Stimulated activated CD8-positive, alpha-beta memory T cell treated with anti-CD3 and anti-CD28 coated beads, Interleukin-12 subunit alpha, Interleukin-12 subunit beta, amount 100 ng/mL, for 24 hours (primary cell): Measurements from ENCODE around the gene FADS6.
A peak's percentile ranks its signal among the peaks of the same experiment; 100 is the strongest.
"Not testable (repeated sequence)": the region's sequence is repeated elsewhere in the genome, so short reads cannot be mapped to it uniquely, and the experiment has no call there.

Experiments
- DNase-seq: peaks from one replicate; pipeline ENCODE4 v3.0.0-alpha.2; 2020; ENCODE audit errors: extremely low read depth

The FADS6 gene

DNA sequence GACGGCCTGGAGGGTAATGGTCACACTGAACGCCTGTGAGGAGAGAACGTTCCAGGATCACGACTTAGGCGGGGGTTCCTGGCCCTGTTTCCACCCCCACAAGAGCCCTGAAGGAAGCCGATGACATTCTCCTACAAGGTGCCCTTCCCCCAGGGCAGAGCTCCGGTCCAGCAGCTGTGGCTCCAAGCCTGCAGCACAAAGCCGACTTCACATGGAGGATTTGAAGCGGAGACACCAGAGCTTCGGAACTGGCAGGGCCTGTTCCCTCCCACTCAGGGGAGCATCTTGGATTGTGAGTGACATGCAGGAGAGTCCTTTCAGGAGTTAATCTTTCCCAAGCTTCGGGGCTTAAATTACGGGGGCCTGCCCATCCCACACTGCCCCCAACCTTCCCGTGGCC is 5.0 kb downstream of the FADS6 start:
- no peak for DNase-seq

DNA sequence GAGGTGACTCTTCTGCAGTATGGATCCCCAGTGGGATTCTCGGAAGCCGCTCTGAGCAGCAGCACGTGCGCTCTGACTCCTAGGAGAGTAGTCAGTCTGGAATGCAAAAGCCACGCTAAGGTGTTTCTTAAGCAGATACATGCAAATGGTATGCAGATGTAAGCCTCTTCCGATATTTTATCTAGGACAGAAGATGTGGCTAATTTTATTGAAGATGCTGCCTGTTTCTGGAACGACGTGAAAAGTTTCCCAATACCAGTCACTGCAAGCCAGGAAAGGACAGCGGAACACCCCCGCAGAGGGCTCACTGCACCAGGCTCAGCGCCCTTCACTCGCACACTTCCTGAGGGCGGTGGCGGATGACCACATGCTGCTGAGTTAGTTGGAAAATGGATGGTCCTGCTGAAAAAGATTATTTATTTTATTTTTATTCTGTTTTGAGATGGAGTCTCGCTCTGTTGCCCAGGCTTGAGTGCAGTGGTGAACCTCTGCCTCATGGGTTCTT is 10.1 kb downstream of the FADS6 start:
- no peak for DNase-seq

DNA sequence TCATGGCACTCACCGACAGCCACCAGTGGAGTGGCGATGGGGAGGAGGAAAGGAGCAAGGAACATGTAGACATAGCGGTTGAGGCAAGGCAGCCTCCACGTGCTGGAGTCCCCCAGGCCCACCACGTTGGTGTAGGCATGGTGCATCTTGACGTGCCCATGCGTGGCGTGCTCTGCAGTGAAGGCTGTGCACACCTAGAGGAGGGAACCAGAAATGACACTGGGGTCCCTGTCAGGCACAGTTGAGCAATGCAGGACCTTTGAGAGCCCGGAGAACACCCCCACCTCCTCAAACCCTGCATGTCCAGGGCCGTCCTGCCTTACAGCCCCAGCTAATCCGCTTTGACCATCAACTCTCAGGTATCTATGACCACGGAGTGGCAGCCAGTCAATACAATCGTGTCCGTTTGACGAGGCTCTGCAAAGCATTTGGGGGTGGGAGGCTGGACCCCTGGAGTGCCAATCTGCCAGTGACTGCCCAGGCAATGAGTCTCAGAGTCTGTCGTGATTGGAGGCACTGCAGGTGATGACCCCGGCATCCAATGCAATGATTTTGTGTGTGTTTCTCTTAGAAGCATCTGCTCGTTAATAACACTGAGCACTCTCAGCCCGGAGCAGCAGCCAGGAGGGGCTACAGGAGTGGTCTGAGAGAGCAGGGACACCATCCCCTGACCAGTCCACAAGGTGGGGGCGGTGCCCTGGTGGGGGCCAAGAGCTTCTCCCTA is 10.8 kb downstream of the FADS6 start:
- DNase-seq = no peak

DNA sequence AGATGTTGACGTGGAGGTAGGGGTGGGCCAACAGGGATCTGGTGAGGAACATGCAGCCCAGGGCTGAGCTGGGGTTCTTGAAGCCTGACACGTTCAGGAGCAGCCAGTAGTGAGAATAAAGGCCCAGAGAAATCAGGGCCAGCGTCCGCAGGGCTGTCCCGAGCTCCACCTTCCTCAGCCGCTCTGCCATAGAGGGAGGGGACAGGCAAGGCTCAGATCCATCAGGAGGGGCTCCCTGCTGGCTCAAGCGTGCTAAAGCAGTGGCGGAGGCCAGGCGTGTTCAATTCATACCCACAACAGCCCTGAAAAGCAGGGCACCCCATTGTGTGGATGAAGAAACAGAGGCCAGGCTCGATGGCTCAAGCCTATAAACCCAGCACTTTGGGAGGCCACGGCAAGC is 12.4 kb downstream of the FADS6 start:
- DNase-seq = no peak

DNA sequence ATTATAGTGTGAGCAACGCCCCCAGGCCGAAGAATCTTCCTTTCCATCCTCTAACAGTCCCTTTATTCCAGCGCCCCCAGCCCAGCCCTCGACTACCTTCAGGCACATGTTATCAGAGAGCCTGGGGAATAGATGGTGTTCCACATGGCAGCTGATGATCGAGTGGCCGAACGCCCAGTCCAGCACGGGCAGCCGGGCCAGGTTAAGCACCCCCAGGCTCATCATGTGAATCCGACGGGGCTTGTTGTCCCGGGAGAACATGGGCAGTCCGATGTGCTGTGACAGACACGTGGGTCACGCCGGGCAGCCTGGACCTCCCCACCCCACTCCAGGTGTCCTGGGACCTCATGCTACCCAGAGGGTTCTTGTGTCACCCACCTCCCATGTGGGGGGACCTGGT is 14.1 kb downstream of the FADS6 start:
- no peak for DNase-seq

- DNase-seq = no peak
Observed at GRCh38 chr17:74878658-74879057, 14.8 kb downstream of the FADS6 start.

GRCh38 chr17:74877592-74878548 is 15.6 kb downstream of the FADS6 start:
- DNase-seq = no peak

DNA sequence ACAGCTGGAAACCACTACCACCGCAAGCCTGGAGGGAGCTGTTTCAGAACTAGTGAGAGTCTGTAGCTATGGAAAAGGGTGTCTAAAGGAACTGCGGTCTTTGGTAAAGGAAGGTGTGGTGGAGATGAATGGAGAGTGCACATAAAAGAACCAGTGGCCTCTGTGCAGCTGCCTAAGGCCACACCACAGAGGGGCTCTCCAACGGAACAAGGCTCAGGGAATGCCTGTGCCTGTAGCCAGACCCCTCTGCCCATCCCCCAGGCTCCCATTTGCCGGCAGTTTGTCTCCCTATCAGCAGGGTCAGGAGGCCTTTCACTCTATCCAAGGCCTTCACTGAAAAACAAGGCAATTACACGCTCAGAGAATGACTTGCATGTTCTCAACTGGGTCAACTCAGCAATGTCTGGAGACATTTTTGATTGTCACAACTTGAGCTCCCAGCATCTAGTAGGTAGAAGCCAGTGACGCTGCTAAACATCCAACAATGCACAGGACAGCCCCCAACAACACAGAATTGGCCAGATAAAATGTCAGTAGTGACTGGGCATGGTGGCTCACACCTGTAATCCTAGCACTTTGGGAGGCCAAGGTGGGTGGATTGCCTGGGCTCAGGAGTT is 17.3 kb downstream of the FADS6 start:
- DNase-seq = no peak

DNA sequence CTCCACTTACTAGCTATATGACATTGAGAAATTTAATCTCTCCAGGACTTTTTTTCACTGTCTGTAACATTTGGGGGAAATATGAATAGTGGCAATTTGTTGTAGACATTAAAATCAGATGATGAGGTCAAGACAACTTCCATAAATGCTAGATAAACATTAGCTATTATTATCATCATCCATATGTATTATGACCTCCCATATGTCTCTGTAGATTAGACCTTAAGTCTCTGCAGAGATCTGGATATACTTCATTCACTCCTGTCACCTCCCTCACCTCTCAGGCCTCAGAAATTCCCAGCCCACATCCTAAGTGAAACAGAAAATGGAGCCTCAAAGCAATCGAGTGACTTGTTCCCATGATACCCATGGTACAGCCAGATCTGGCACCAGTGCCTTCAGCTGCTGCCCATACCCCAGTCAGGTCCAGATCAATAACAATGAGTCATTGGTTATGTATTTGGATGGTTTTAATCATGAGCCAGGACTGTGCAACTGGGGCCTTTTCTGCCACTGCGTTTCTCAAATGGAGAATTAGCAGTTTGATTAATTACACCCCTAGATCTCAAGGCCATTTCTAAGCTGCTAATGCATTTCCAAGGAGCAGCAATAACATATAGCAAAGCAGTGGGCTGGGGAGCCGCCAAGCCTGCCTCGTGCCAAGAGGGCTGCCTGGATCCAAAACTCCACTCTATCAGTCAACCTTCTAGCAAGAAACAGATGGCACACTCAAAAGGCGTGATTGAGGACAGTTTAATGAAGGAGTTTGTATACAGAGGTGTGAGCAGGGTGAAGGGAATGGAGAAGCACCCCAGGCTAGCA is 18.1 kb downstream of the FADS6 start:
- DNase-seq = no peak

DNA sequence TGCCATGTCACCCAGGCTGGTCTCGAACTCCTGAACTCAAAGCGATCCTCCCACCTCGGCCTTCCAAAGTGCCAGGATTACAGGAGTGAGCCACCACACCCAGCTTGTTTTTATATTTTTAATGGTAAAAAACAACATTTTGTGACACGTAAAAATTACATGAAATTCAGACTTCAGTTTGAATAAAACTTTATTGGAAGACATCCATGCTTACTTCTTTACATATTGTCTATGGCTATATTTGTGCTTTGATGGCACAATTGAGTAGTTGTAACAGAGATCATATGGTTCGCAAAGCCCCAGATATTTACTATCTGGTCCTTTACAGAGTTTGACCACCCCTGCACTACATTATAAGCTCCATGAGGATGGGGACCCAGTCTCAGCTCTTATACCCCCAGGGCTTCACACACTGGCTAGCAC is 18.8 kb downstream of the FADS6 start:
- DNase-seq = no peak

DNA sequence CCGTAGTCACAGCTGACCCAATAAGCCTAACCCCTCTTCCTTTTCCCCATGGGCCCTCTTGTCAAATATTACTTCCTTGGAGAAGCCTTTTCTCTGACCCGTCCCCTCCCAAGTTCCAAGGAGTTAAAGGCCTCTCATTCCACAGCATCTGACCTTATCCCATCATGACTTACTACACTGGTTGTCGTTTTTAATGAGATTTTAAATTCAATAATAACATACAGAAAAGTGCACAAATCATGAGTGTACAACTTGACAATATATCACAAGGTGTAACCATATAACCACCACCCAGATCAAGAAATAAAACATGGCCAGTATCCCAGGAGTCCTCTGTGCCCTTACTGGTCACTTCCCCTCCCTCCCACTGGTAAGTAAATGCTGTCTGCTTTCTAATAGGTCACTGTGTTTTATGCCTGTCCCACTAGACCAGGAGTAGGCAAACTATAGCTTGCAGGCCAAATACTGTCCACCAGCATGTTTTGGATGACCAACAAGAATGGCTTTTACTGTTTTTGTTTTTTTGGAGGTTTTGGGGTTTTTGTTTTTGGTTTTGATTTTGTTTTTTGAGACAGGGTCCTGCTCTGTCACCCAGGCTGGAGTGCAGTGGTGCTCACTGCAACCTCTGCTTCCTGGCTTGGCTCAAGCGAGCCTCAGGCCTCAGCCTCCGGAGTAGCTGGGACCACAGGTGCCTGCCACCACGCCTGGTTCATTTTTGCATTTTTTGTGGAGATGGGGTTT is 19.4 kb downstream of the FADS6 start:
- DNase-seq = no peak

- peak; percentile 94 for DNase-seq
Observed at GRCh38 chr17:74873037-74873873, 20.2 kb downstream of the FADS6 start.

DNA sequence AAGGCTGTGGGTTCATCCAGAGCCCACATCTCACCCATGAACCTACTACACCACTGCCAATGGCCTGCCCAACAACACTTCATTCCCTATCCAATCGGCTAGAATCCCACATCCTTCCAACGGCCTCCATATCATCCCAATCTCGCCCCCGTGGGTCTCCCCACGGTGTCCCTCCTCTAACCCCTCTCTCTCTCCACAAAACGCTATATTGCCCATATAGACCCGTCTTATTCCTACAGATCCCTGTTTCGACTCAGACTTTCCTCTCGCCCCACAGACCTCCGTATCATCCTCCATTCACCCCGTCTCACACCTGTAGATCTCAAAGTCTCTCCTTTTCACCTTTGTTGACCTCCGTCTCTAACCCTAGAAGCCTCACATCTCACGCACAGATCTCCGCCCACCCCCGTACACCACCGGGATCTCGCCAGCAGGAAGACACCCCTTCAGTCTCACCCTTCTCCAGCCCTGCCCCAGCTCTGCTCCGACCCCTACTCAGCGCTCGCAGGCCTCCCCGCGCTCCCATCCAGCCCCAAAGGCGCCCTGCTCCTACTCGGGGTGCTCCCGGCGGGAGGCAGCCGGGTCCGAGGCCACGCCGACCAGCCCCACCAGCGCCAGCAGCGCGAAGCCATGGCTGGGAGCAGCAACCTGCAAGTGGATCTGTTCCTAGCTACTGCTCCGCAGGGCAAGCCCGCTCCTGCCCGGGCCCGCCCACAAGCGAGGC is 21.0 kb downstream of the FADS6 start, which contains the start of gene FDXR:
TSS of gene FDXR (minus strand) at position 682 of the 724 bp plus-strand sequence. CDS start at position 632, 50 bp downstream.
- DNase-seq = no peak

- no peak for DNase-seq
Observed at GRCh38 chr17:74871356-74872076, 21.9 kb downstream of the FADS6 start.

GRCh38 chr17:74870512-74870911 is 22.9 kb downstream of the FADS6 start:
- no peak for DNase-seq

- not testable (repeated sequence) for DNase-seq
Observed at GRCh38 chr17:74870028-74870427, 23.4 kb downstream of the FADS6 start.

GRCh38 chr17:74868908-74869255 is 24.6 kb downstream of the FADS6 start:
- DNase-seq = no peak

DNA sequence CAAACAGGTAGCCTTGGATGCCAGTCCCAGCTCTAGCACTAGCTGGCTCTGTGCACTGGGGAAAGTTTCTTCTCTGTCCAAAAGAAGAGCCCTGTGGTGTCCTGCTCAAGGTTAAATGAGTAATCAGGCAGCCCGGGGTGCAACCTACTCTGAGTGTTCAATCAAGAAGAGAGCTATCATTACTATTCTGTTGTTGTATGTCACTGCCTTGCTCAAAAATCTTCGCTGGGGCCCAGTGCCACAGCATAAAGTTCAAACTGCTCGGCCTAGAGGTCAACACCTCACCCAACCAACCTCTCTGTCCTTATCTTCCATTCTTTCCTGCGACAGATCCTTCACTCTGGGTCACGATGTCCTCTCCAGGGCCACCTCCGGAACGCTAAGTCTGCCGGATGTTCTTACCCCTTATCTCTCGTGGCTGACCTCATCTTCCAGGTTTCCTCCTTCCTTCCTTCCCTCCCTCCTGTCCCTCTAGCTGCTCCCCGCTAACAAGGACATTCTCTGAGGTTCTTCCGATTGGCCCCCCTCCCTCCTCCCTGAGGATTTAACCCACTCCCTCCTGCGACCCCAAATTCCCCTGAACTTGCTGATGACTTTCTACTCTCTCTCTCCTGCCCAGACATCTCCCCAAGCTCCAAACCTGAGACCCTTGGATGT is 25.1 kb downstream of the FADS6 start:
- DNase-seq = no peak
